Spleen (tissue), 11 donors: ENCODE measurements around the gene GADD45G. TPM values are rescaled to one million over a fixed set of nuclear protein-coding genes. Genes with fewer than 3 reads are reported as not detected.
A peak's percentile ranks its signal among the peaks of the same experiment; 100 is the strongest.

Experiments
- DNase-seq: peaks from one replicate; pipeline ENCODE4 v3.0.0-alpha.2; 2020
- H3K27ac ChIP-seq, 8 donors: fragments of 200-600 bp; sonication (generic) in 7 of 8; 1 replicate in 4 of 8; 2 replicates in 4 of 8; pipeline versions ENCODE4 v1.5.0 to v1.8.0; 2016 to 2021; ENCODE audit warnings: inconsistent platforms in 4 of 8, mild to moderate bottlenecking in 4 of 8, moderate library complexity in 1 of 8
- H3K27me3 ChIP-seq, 7 donors: fragments of 200-600 bp; sonication (generic) in 6 of 7; replicated peaks in 1 of 7; 1 replicate in 4 of 7; 2 replicates in 3 of 7; pipeline versions ENCODE4 v1.5.0 to v1.8.0; 2016 to 2021; ENCODE audit warnings: inconsistent platforms in 3 of 7, mild to moderate bottlenecking in 1 of 7
- H3K36me3 ChIP-seq, 6 donors: fragments of 200-600 bp; sonication (generic) in 5 of 6; 1 replicate in 4 of 6; 2 replicates in 2 of 6; pipeline versions ENCODE4 v1.5.0 to v1.8.0; 2016 to 2021; ENCODE audit warnings: inconsistent platforms in 2 of 6
- H3K4me1 ChIP-seq, 6 donors: fragments of 200-600 bp; sonication (generic) in 5 of 6; 1 replicate in 3 of 6; 2 replicates in 3 of 6; pipeline versions ENCODE4 v1.5.0 to v1.8.0; 2016 to 2021; ENCODE audit warnings: inconsistent platforms in 3 of 6
- H3K4me3 ChIP-seq, 8 donors: fragments of 200-600 bp; sonication (generic) in 7 of 8; 1 replicate in 4 of 8; 2 replicates in 4 of 8; pipeline versions ENCODE4 v1.5.0 to v1.8.0; 2016 to 2021; ENCODE audit warnings: inconsistent platforms in 4 of 8, mild to moderate bottlenecking in 4 of 8, moderate library complexity in 2 of 8
- H3K9me3 ChIP-seq, 8 donors: fragments of 200-600 bp; sonication (generic) in 7 of 8; 1 replicate in 4 of 8; 2 replicates in 4 of 8; pipeline versions ENCODE4 v1.5.0 to v1.8.0; 2016 to 2021; ENCODE audit warnings: inconsistent platforms in 4 of 8
- CTCF ChIP-seq, 11 experiments: fragments of 200-600 bp in 7 of 11; fragments of 450-650 bp in 4 of 11; sonication (generic) in 4 of 11; IDR thresholded peaks in 8 of 11; conservative IDR thresholded peaks in 3 of 11; 1 replicate in 7 of 11; 2 replicates in 4 of 11; pipeline versions ENCODE4 v1.4.0 to v1.8.0; 2016 to 2021; ENCODE audit warnings: antibody characterized with exemption in 11 of 11, inconsistent platforms in 4 of 11, mild to moderate bottlenecking in 1 of 11
- POLR2A ChIP-seq, 3 donors: fragments of 450-650 bp; IDR thresholded peaks; one replicate each; pipeline ENCODE4 v1.5.1; 2017; ENCODE audit warnings: antibody characterized with exemption in 3 of 3, mild to moderate bottlenecking in 1 of 3
- POLR2AphosphoS5 ChIP-seq, 3 donors: sonication (generic); formaldehyde crosslinking; IDR thresholded peaks; one replicate each; pipeline ENCODE4 v1.5.1; 2017; ENCODE audit warnings: antibody characterized with exemption in 3 of 3
- WGBS, 5 donors: extraction: QIAGEN DNeasy Blood & Tissue Kit in 3 of 5; methylation state at CpG; one replicate each; pipeline versions ENCODE4 v1.1.5 to v1.1.7; 2013 to 2018; 5-methylcytosine and 5-hydroxymethylcytosine counted together
- intact Hi-C: fragments of 100-400 bp; cut with DNase I; formaldehyde crosslinking; loops from one replicate; pipeline ENCODE4 v1.15.0; 2023; ENCODE audit warnings: low total_unique reads
- polyA plus RNA-seq, 3 donors: library from polyadenylated mRNA; stranded (reverse); fragments of 200-250 nt; gene quantifications; one replicate each; pipeline ENCODE4 v1.2.1, GENCODE V29; 2013
- total RNA-seq, 7 donors: library from RNA; depleted of rRNA in 3 of 7; stranded (reverse); fragments of >200 nt in 3 of 7; fragmentation: NEBNext Ultra II Directional in 4 of 7; extraction: Animal tissue kit (Norgen Biotek cat#: 25700) in 4 of 7; gene quantifications; one replicate each; pipeline versions ENCODE4 v1.1.0 to v1.2.1, GENCODE V29; 2016 to 2021
- donor health status: healthy with polysubstance abuse.
- donor health status: DM: no; HTN: no; CAD: no; lungs with moderate emphysema.
- donor health status: DM: no; HTN: no; CAD: no.
- donor health status: Bipolar disorder and iron deficiency.
- donor health status: healthy.
- donor health status: DM: no; HTN: no; CAD: no.
- donor health status: DM: yes; HTN: yes; CAD: no.

GADD45G gene
- total and polyA plus RNA-seq, 10 donors: 2.0 to 17.6 (median 4.2) TPM

GRCh38 chr9:89649039-89649691, 44.4 kb downstream of the GADD45G start:
- peaks cover 0 to 6% (median 0%) of the 10 kb centered on the region in 8 donors for H3K9me3 ChIP-seq
- no peak overlapping the region for H3K4me3 ChIP-seq
- no peaks in the 10 kb centered on the region for H3K36me3 ChIP-seq
- H3K27ac ChIP-seq: no peak overlapping the region
- no peaks in the 10 kb centered on the region for H3K4me1 ChIP-seq
- intact Hi-C loops: no loop called here
- no peaks in the 10 kb centered on the region for H3K27me3 ChIP-seq
- no peak for TF ChIP-seq POLR2AphosphoS5 (IDR thresholded peaks at IDR 0.05)
- no peak for TF ChIP-seq POLR2A (IDR thresholded peaks at IDR 0.05)
- no peak for TF ChIP-seq CTCF (IDR thresholded peaks at IDR 0.05 in 8 of 11, conservative IDR thresholded peaks at IDR 0.05 in 3 of 11)
- 80 to 90% (median 84%) methylated on average over 8 of the region's 8 CpGs for WGBS, 5 donors
- DNase-seq: peak; percentile 34

GRCh38 chr9:89654025-89654662, 49.3 kb downstream of the GADD45G start:
- intact Hi-C loops: no loop called here
- DNase-seq: no peak
- 84 to 90% (median 87%) methylated on average over 7 of the region's 7 CpGs for WGBS, 5 donors

GRCh38 chr9:89655056-89655989, 50.5 kb downstream of the GADD45G start:
- H3K4me3 ChIP-seq: peak overlapping the region in 1 of 8 donors; percentile 42
- H3K9me3 ChIP-seq: no peaks in the 10 kb centered on the region
- no peaks in the 10 kb centered on the region for H3K27me3 ChIP-seq
- intact Hi-C loops: no loop called here
- WGBS, 5 donors: 70 to 79% (median 72%) methylated on average over 17 of the region's 17 CpGs
- TF ChIP-seq POLR2AphosphoS5 (IDR thresholded peaks at IDR 0.05) (peak in 2 of 3 donors; percentile 8 to 57), CTCF (IDR thresholded peaks at IDR 0.05 in 8 of 11, conservative IDR thresholded peaks at IDR 0.05 in 3 of 11) (no peak)
- DNase-seq: no peak
- H3K4me1 ChIP-seq: peaks cover 7 to 61% (median 28%) of the 10 kb centered on the region in 6 donors
- no peaks in the 10 kb centered on the region for H3K36me3 ChIP-seq
- H3K27ac ChIP-seq: peak overlapping the region in 7 of 8 donors; percentile 44 to 81 (median 76)

More at GRCh38 chr9:89654025-89654662, 49.3 kb downstream of the GADD45G start:
- Histone ChIP-seq H3K4me3 (no peak overlapping the region), H3K36me3 (no peaks in the 10 kb centered on the region), H3K27ac (peak overlapping the region in 1 of 8 donors; percentile 81), H3K4me1 (peaks cover 7 to 49% (median 24%) of the 10 kb centered on the region in 6 donors), H3K27me3 (no peaks in the 10 kb centered on the region), H3K9me3 (no peaks in the 10 kb centered on the region)
- TF ChIP-seq POLR2AphosphoS5 (IDR thresholded peaks at IDR 0.05): no peak
- TF ChIP-seq POLR2A (IDR thresholded peaks at IDR 0.05): no peak
- no peak for TF ChIP-seq CTCF (IDR thresholded peaks at IDR 0.05 in 8 of 11, conservative IDR thresholded peaks at IDR 0.05 in 3 of 11)

Other genes starting within 250 kb of the GADD45G start
- gene SEMA4D, start 106.9 kb upstream of the GADD45G start, total RNA-seq: 100 to 1,000 TPM in 6 of 7 donors, 10 to 100 TPM in 1; 81.6 to 193 (median 171) TPM
- gene SEMA4D, start 106.9 kb upstream of the GADD45G start, polyA plus RNA-seq: 10 to 100 TPM; 23.0 to 32.3 (median 31.5) TPM